Stomach (tissue), 9 donors: Measurements from ENCODE around the gene CCDC24. TPM values are rescaled to one million over a fixed set of nuclear protein-coding genes. Genes with fewer than 3 reads are reported as not detected.

Source experiments
- DNase-seq, 2 donors: peaks; one replicate each; pipeline versions ENCODE4 v3.0.0 to v3.0.0-alpha.2; 2013 to 2019
- H3K27ac ChIP-seq, 5 donors: fragments of 200-600 bp in 4 of 5; sonication (generic) in 4 of 5; one replicate each; pipeline ENCODE4 v1.5.1; 2013 to 2019; ENCODE audit warnings: mild to moderate bottlenecking in 1 of 5, moderate library complexity in 1 of 5
- H3K27me3 ChIP-seq, 3 donors: fragments of 200-600 bp; sonication (generic); one replicate each; pipeline ENCODE4 v1.5.1; 2017 to 2019; ENCODE audit warnings: mixed run types in 1 of 3
- H3K36me3 ChIP-seq, 4 donors: fragments of 200-600 bp; sonication (generic); 1 replicate in 3 of 4; 2 replicates in 1 of 4; pipeline ENCODE4 v1.5.1; 2016 to 2019
- H3K4me1 ChIP-seq, 4 donors: fragments of 200-600 bp; sonication (generic); one replicate each; pipeline ENCODE4 v1.5.1; 2016 to 2019
- H3K4me3 ChIP-seq, 4 donors: fragments of 200-600 bp; sonication (generic) in 3 of 4; one replicate each; pipeline ENCODE4 v1.5.1; 2016 to 2019; ENCODE audit warnings: mild to moderate bottlenecking in 1 of 4
- H3K9me3 ChIP-seq, 4 donors: fragments of 200-600 bp; sonication (generic); one replicate each; pipeline ENCODE4 v1.5.1; 2016 to 2019
- EP300 ChIP-seq: sonication (generic); formaldehyde crosslinking; IDR thresholded peaks from one replicate; pipeline ENCODE4 v1.6.1; 2017; ENCODE audit warnings: antibody characterized with exemption
- POLR2A ChIP-seq, 4 donors: fragments of 450-650 bp; IDR thresholded peaks; one replicate each; pipeline ENCODE4 v1.6.1; 2016; ENCODE audit warnings: antibody characterized with exemption in 4 of 4, control low read depth in 2 of 4, mild to moderate bottlenecking in 1 of 4, moderate library complexity in 1 of 4
- POLR2AphosphoS5 ChIP-seq, 3 donors: sonication (generic); formaldehyde crosslinking; IDR thresholded peaks; one replicate each; pipeline ENCODE4 v1.6.1; 2016; ENCODE audit warnings: antibody characterized with exemption in 3 of 3
- WGBS, 5 donors: extraction: QIAGEN DNeasy Blood & Tissue Kit in 3 of 5; methylation state at CpG; one replicate each; pipeline versions ENCODE4 v1.1.5 to v1.1.7; 2013 to 2018; 5-methylcytosine and 5-hydroxymethylcytosine counted together
- intact Hi-C: fragments of 100-400 bp; cut with DNase I; formaldehyde crosslinking; loops from one replicate; pipeline ENCODE4 v1.15.1; 2023; ENCODE audit warnings: low total_unique reads
- polyA plus RNA-seq, 3 donors: library from polyadenylated mRNA; stranded (reverse); fragments of 200-250 nt; gene quantifications; one replicate each; pipeline ENCODE4 v1.2.3, GENCODE V29; 2013
- total RNA-seq, 5 donors: library from RNA; depleted of rRNA; stranded (reverse); fragments of >200 nt; gene quantifications; one replicate each; pipeline versions ENCODE4 v1.1.0 to v1.2.3, GENCODE V29; 2014 to 2016
- TF ChIP-seq, protein P1 (sequence below), 7 experiments: fragments of 450-650 bp in 4 of 7; fragments of 200-600 bp in 3 of 7; sonication (generic) in 3 of 7; IDR thresholded peaks; one replicate each; pipeline ENCODE4 v1.5.1; 2016 to 2019; ENCODE audit warnings: antibody characterized with exemption in 7 of 7, control low read depth in 2 of 7, mild to moderate bottlenecking in 1 of 7
- donor health status: healthy with polysubstance abuse.
- donor health status: Bipolar disorder and iron deficiency.
- donor health status: healthy.

CCDC24 gene
- total and polyA plus RNA-seq, 8 donors = 1.2 to 32.4 (median 10.7) TPM

DNA sequence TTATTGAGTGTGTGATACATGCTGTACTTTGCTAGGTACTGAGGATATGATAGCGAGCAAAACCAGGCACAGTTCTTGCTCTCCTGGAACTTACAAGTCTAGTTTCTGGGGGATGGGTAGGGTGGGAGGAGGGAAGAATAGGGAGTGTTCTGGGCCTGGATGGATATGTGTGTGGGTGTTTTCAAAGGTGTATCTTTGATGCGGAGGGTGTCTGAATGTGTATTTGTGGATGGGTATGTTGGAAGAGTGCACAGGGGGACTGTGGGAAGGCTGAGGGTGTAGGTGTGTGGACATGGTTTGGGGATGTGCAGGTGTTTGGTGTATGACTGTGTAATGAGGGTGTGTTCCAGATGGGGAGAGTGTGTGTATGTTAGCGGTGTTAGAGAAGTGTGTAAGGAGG is 26.1 kb upstream of the CCDC24 start:
- H3K4me3 ChIP-seq = no peak overlapping the region
- DNase-seq = no peak
- H3K9me3 ChIP-seq = no peaks in the 10 kb centered on the region
- no peak overlapping the region for H3K27ac ChIP-seq
- H3K27me3 ChIP-seq = no peaks in the 10 kb centered on the region
- peaks cover 2 to 9% (median 8%) of the 10 kb centered on the region in 4 donors for H3K4me1 ChIP-seq
- WGBS, 5 donors = 92 to 97% (median 92%) methylated on average over 3 of the region's 3 CpGs
- TF ChIP-seq POLR2A (IDR thresholded peaks at IDR 0.05) (no peak), EP300 (no peak), POLR2AphosphoS5 (IDR thresholded peaks at IDR 0.05) (no peak)
- TF ChIP-seq, protein P1, sequence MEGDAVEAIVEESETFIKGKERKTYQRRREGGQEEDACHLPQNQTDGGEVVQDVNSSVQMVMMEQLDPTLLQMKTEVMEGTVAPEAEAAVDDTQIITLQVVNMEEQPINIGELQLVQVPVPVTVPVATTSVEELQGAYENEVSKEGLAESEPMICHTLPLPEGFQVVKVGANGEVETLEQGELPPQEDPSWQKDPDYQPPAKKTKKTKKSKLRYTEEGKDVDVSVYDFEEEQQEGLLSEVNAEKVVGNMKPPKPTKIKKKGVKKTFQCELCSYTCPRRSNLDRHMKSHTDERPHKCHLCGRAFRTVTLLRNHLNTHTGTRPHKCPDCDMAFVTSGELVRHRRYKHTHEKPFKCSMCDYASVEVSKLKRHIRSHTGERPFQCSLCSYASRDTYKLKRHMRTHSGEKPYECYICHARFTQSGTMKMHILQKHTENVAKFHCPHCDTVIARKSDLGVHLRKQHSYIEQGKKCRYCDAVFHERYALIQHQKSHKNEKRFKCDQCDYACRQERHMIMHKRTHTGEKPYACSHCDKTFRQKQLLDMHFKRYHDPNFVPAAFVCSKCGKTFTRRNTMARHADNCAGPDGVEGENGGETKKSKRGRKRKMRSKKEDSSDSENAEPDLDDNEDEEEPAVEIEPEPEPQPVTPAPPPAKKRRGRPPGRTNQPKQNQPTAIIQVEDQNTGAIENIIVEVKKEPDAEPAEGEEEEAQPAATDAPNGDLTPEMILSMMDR (IDR thresholded peaks at IDR 0.05) = no peak
- peaks cover 22 to 68% (median 66%) of the 10 kb centered on the region in 4 donors for H3K36me3 ChIP-seq
- intact Hi-C loops = no loop called here

DNA sequence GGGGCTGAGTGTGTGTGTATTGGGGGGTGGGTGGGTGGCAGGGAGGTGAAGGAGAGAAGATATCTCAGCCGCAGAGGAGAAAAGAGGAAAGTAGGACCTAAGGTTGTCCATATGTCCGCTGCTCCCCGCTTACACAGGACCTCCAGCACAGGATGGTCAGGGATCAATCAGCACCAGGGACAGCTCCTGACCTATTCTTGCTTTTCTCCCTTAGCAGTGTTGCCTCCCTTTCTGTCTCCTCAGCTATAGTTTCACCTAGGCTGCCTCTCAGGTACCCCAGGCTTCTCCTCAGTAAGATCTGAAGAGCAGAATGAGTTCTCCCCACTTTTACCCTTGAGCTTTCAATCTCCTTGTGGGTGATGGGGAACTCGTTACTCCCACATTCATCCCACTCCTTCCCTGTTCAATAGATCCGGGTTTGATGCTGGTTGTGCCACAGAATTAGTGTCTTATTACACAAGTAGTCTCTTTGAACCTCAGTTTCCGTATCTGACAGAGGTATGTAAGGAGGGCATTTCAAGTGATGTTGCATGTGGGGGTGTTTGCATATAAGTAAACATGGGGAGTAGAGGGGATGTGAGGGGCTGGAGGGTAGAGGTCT is 23.0 kb upstream of the CCDC24 start:
- 80 to 89% (median 88%) methylated on average over 6 of the region's 6 CpGs for WGBS, 5 donors
- intact Hi-C loops = no loop called here
- DNase-seq = peak in 1 of 2 donors; percentile 68
- no peak overlapping the region for H3K27ac ChIP-seq
- H3K9me3 ChIP-seq = no peaks in the 10 kb centered on the region
- H3K4me3 ChIP-seq = no peak overlapping the region
- peaks cover 9 to 26% (median 19%) of the 10 kb centered on the region in 4 donors for H3K4me1 ChIP-seq
- TF ChIP-seq, protein P1 (IDR thresholded peaks at IDR 0.05) = no peak
- no peak for TF ChIP-seq EP300
- no peaks in the 10 kb centered on the region for H3K27me3 ChIP-seq
- peaks cover 9 to 61% (median 53%) of the 10 kb centered on the region in 4 donors for H3K36me3 ChIP-seq

DNA sequence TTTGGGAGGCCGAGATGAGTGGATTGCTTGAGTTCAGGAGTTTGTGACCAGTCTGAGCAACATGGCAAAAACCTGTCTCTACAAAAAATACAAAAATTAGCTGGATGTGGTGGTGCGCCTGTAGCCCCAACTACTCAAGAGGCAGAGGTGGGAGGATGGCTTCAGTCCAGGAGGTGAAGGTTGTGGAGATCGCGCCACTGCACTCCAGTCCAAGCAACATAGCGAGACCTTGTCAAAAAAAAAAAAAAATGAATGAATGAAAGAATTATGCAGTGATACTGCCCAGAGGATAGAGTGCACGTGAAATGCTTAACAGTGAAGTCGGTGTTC is 22.0 kb upstream of the CCDC24 start:
- H3K27ac ChIP-seq = no peak overlapping the region
- TF ChIP-seq POLR2AphosphoS5 (IDR thresholded peaks at IDR 0.05) = no peak
- TF ChIP-seq, protein P1 (IDR thresholded peaks at IDR 0.05) = peak in 1 of 7 experiments; percentile 13
- DNase-seq = no peak
- intact Hi-C loops = no loop called here
- H3K9me3 ChIP-seq = no peaks in the 10 kb centered on the region
- no peaks in the 10 kb centered on the region for H3K27me3 ChIP-seq
- peaks cover 3 to 52% (median 43%) of the 10 kb centered on the region in 4 donors for H3K36me3 ChIP-seq
- H3K4me3 ChIP-seq = peak overlapping the region; percentile 81 to 99 (median 93)
- WGBS, 5 donors = 52 to 62% (median 56%) methylated on average over 7 of the region's 7 CpGs
- H3K4me1 ChIP-seq = peaks cover 15 to 35% (median 27%) of the 10 kb centered on the region in 4 donors

DNA sequence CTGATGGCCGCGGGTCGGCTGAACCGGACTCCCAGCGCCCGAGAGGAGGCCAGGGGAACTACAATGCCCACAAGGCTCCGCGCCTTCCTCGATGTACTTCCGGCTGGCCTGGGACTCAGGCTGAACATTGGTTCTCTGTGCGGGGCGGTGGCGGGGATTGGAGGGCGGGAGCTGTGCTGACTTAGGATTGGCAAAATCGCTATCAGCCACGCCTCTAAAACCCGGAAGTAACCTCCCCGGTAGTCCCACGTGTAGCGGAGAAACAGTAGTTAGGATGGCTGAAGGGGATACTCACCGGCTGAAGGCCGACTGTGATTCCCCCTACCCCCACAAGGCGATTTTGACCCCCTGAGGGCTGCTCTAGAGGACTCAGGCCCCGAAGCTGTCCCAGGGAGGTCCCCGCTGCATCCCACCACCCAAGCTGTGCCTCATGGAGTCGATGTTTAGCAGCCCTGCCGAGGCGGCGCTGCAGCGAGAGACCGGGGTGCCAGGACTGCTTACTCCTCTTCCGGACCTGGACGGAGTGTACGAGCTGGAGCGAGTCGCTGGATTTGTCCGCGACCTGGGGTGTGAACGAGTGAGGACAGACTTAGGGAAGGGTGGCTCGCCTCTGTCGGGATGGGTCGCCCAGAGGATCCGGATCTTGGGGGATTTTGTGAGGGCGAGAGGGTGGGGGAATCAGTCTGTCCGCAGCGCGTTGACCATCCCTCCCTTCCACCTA is 21.5 kb upstream of the CCDC24 start, which contains the start of gene DPH2:
TSS of gene DPH2 (plus strand) at position 265 of the 721 bp plus-strand sequence. CDS start at position 431, 166 bp downstream.
- TF ChIP-seq, protein P1 (IDR thresholded peaks at IDR 0.05) = peak in 3 of 7 experiments; percentile 3 to 41 (median 38)
- TF ChIP-seq POLR2AphosphoS5 (IDR thresholded peaks at IDR 0.05) = peak in 2 of 3 donors; percentile 29 to 35
- TF ChIP-seq POLR2A (IDR thresholded peaks at IDR 0.05) = no peak
- TF ChIP-seq EP300 = no peak
- Histone ChIP-seq H3K27ac (peak within 1 kb of the TSS in 3 of 5 donors; percentile 32 to 75 (median 54)), H3K36me3 (peaks cover 3 to 48% (median 40%) of the 10 kb centered on the region in 4 donors), H3K9me3 (no peaks in the 10 kb centered on the region), H3K4me1 (peaks cover 15 to 36% (median 28%) of the 10 kb centered on the region in 4 donors), H3K4me3 (peak within 1 kb of the TSS; percentile 81 to 99 (median 93)), H3K27me3 (no peaks in the 10 kb centered on the region)
- intact Hi-C loops = no loop called here
- DNase-seq = peak; percentile 97 to 99
- 0 to 2% (median 1%) methylated on average over 36 to 47 of the region's 47 CpGs for WGBS, 5 donors
